ENCODE data around the gene CSRNP3.

CSRNP3 gene

DNA sequence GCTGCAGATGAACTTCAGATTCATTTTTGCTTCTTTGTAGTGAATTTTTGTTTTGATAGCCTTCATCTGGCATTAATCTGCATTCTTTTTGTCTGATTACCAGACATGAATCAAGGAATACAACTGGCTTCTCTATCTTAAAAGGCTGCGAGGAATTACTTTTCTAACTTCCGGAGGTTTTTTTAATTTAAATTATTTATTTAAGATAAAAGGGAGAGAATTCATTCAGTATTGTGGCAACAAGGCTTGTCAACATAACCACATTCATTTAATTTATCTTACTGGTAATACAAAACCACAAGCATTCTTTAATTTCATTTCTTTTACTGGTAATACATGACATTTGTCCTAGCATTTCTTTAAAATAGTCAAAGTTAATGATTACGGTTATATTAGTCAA is 36.0 kb downstream of the CSRNP3 start:
- no peak overlapping the region for H3K4me3 ChIP-seq (ENCODE audit: low read depth, low read length)
- TF ChIP-seq, protein P1, sequence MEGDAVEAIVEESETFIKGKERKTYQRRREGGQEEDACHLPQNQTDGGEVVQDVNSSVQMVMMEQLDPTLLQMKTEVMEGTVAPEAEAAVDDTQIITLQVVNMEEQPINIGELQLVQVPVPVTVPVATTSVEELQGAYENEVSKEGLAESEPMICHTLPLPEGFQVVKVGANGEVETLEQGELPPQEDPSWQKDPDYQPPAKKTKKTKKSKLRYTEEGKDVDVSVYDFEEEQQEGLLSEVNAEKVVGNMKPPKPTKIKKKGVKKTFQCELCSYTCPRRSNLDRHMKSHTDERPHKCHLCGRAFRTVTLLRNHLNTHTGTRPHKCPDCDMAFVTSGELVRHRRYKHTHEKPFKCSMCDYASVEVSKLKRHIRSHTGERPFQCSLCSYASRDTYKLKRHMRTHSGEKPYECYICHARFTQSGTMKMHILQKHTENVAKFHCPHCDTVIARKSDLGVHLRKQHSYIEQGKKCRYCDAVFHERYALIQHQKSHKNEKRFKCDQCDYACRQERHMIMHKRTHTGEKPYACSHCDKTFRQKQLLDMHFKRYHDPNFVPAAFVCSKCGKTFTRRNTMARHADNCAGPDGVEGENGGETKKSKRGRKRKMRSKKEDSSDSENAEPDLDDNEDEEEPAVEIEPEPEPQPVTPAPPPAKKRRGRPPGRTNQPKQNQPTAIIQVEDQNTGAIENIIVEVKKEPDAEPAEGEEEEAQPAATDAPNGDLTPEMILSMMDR (IDR thresholded peaks at IDR 0.05; ENCODE audit: low read depth, low read length, missing control alignments) = no peak
- DNase-seq (ENCODE audit: low read depth) = no peak

DNA sequence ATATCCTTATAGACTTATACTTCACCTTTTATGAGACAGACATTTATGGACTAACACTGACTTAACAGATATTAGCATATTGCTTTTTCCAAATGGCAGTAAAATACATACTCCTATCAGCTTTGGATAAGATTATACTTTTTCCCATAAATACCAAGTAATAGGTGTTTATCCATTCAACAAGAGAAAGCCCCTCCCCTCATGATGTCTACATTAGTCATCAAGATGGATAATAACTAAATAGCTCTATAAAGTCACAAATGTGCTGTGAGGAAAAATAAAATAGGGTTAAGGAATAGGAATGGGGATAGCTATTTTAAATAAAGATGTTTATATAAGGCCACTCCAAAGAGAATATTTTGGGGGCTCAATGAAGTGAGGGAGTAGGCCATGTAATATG is 39.4 kb downstream of the CSRNP3 start:
- DNase-seq (ENCODE audit: low read depth) = no peak
- H3K4me3 ChIP-seq (ENCODE audit: low read depth, low read length) = no peak overlapping the region
- TF ChIP-seq, protein P1 (IDR thresholded peaks at IDR 0.05; ENCODE audit: low read depth, low read length, missing control alignments) = no peak

DNA sequence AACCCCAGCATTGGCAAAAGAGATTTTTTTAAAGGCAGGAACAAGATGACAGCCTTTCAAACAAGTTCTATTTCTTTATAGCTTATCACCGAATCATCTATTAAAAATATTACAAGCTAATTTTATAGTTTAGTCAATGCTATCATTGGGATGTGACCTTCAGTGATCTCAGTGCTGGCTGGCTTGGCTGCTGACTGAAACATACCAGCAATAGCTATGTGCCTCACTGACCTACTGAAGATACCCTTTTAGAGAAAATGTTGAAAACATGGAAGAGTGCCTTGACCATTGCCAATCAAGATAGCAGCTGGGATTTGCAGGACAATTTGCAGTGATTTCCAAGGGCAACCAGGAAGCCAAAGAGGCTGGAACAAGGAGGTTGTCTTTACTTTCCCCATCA is 44.0 kb downstream of the CSRNP3 start:
- TF ChIP-seq, protein P1 (IDR thresholded peaks at IDR 0.05; ENCODE audit: low read depth, low read length, missing control alignments) = no peak
- H3K4me3 ChIP-seq (ENCODE audit: low read depth, low read length) = no peak overlapping the region
- DNase-seq (ENCODE audit: low read depth) = no peak

DNA sequence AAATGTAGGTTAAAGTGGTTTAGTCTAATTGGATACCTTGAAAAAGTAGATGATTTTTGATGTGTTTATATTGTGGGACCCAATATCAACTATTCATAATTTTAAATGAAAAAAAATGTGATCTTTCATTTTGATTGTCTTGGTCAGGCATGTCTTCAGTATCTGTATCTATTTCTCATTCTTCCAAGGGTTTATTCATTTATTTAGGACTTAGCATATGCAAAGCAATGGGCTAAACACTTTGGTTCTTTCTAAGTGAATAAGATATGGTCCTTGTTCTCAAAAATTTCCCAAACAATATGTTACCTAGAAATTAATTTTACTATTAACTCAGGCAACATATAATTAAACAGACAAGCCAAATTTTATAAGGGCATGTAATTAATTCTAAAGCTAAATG is 49.1 kb downstream of the CSRNP3 start:
- TF ChIP-seq, protein P1 (IDR thresholded peaks at IDR 0.05; ENCODE audit: low read depth, low read length, missing control alignments) = no peak
- DNase-seq (ENCODE audit: low read depth) = no peak
- no peak overlapping the region for H3K4me3 ChIP-seq (ENCODE audit: low read depth, low read length)

DNA sequence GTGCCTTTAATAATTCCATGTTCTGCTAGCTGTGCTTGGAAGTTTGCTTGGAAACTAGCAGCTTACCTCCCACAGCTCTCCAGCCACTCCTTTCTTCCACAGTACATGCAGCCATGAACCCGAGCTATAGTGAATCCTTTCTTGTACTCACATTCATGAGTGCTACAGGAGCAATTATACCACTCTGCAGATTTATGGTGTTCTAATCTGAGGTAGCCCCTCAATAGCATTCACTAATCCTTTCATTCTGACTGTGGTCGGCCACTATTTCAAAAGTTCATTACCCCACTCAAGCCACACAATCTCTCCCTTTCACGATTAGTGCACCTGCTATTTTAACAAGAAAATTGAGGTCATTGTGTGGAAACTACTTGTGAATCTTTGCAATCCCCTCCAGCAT is 53.2 kb downstream of the CSRNP3 start:
- H3K4me3 ChIP-seq (ENCODE audit: low read depth, low read length) = no peak overlapping the region
- TF ChIP-seq, protein P1 (IDR thresholded peaks at IDR 0.05; ENCODE audit: low read depth, low read length, missing control alignments) = no peak
- DNase-seq (ENCODE audit: low read depth) = no peak

DNA sequence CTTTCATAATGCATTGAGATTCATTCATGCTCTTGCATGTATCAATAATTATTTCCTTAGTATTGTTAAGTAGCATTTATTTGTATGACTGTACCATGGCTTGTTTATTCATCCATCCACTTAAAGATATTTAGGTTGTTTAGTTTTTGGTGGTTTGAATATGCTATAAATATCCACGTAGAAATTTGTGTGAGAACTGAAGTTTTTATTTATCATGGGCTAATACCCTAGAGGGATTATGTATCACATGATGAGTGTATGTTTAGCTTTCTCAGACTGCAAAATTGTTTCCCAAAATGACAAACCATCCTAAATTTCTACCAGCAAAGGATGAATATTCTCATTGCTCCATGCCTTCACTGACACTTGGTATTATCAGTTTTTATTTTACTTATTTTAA is 55.2 kb downstream of the CSRNP3 start:
- DNase-seq (ENCODE audit: low read depth) = no peak
- H3K4me3 ChIP-seq (ENCODE audit: low read depth, low read length) = no peak overlapping the region
- TF ChIP-seq, protein P1 (IDR thresholded peaks at IDR 0.05; ENCODE audit: low read depth, low read length, missing control alignments) = no peak

DNA sequence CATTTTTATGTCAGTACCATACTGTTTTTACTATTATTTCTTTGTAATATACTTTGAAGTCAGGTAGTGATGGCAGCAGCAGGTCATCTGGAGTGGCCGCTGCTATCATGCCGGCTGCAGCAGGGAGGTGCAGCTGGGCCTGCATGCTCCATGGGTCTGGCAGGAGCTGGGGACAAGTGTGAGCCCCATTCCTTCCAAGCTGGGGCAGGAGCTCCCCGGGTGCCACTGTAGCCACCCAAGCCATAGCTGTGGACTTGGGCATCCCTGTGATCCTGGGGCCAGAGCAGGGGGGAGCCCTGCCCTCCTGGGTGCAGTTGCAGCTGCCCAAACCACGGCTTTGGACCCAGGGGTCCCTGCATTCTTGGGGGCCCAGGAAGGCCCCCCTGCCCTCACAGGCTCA is 59.2 kb downstream of the CSRNP3 start:
- no peak for DNase-seq (ENCODE audit: low read depth)
- TF ChIP-seq, protein P1 (IDR thresholded peaks at IDR 0.05; ENCODE audit: low read depth, low read length, missing control alignments) = no peak
- no peak overlapping the region for H3K4me3 ChIP-seq (ENCODE audit: low read depth, low read length)

All from GM12864 (cell line).